Hypothalamus (tissue), 51 donors: ENCODE measurements around the gene SIGLEC8.
"Not testable (repeated sequence)": the region's sequence is repeated elsewhere in the genome, so short reads cannot be mapped to it uniquely, and the experiment has no call there.

Experiments
- DNase-seq, 51 donors: peaks; one replicate each; lab custom pipeline; 2025; lab: John Stamatoyannopoulos, UW

The SIGLEC8 gene

DNA sequence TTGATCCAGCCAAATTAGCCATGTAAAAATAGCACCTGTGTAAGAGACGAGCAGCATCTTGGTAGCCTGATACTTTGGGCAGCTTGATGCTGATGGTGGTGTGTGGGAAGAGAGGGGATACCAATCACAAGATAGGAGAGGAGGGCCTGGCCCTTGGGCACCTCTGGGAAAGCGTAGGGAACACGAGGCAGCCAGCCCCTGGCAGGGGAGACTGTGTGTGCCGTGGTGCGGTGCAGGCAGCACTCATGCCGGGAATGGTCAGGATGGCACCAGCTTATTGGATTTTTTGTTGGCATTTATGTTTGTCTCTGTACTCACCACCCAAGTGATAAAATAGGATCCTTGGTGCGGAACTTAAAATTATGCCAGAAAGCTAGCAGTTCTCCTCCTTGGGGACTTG, 10.2 kb downstream of the SIGLEC8 start:
- no peak for DNase-seq

DNA sequence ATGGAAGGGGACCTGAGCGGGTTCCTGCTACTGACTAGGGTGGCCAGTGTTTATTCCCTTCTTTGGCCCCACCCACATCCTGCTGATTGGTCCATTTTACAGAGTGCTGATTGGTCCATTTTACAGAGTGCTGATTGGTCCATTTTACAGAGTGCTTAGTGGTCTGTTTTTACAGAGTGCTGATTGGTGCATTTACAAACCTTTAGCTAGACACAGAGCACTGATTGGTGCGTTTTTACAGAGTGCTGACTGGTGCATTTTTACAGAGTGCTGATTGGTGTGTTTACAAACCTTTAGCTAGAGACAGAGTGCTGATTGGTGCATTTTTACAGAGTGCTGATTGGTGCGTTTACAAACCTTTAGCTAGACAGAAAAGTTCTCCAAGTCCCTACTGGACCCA, 10.7 kb downstream of the SIGLEC8 start:
- not testable (repeated sequence) for DNase-seq

DNA sequence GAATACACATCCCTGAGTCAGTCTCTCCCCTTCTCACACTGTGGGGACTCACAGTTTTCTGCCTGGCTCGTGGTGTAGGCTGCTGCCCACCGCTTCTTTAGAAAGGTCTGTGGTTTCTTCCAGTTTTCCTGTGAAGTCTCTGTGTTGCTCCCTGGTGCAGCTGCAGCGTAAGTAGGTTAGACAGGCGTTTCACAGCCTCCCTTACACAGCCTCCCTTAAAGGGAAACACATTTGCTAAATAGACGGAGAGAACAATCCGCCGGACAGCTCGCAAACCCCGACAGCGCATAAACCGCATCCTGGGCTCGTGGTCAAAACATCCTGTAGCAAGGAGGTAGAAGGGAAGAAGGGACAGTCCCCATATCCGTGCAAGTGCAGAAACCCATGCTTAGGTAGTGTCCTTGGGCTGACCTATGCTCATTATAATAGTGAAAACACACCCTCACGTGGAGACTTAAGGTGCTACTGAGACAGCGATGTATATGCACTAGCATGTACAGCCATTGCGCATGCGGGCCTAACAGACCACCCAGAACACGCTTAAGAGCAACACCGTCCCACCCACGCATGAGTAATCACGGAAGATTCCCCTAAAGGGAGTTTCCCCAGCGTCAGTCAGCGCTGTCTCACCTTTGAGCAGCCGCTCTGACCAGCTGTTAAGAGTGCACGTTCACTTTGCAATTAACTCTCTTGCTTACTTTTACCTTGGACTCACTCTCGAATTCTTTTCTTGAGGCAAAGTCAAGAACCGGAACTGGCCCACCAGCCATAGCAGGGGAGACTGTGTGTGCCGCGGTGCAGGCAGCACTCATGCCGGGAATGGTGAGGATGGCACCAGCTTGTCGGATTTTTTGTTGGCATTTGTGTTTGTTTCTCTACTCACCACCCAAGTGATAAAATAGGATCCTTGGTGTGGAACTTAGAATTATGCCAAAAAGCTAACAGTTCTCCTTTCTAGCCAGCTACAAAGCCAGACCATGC, 16.6 kb downstream of the SIGLEC8 start:
- DNase-seq = no peak

DNA sequence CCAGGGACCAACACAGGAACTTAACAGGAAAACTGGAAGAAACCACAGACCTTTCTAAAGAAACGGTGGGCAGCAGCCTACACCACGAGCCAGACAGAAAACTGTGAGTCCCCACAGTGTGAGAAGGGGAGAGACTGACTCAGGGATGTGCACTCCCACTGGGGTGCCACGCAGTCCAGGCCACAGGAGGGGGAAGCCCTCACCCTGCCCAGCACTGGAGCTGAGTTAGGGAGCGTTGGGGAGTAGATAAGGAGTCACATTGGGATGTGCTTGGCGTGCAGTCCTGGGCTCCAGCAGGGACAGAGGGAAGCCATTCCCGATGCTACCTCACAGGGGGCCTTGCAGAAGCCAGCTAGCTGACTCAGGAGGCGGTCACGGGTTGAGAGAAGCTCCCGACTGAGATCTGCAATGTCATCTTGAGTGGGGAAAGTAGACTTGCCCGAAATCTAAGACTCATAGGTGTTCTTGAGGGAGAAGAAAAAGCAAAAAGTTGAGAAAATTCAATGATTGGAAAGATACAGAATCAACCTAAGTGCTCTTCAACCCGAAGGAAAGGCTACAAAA, 17.3 kb downstream of the SIGLEC8 start:
- DNase-seq = no peak

DNA sequence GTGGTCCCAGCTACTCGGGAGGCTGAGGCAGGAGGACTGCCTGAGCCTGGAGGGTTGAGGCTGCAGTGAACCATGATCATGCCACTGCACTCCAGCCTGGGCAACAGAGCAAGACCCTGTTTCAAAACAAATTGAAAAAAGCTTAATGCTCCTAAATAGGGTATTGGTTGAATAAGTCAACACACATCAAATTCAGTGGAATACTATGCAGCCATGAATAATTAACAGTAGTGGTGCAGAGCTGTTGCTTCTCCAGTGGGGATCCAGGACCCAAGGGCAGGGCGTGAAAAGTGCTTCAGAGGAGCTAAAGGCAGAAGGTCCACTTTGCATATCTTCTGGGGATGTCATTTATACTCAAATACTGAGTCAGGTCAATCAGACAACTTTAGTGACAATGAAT, 18.2 kb downstream of the SIGLEC8 start:
- no peak for DNase-seq

DNA sequence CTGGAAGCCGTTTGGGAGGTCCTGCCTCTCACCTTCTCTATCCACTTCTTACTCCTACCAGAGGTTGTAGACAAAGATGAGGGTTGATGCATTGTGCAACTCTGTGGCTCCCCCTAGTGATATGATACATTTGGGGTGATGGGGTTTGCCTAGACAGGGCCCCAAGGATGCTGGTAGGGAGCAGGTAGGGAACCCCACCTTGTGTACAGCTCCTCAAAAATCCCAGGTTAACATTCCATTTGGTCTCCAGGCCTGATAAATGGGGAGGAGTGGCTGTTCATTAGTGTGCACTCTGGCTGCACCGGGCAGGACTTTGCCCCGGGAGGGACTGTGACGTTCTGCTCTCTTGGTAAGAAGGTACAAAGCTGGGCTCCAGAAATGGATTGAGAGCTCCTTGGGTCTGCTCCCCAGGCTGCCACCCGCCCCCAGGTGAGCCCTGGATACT, 19.2 kb downstream of the SIGLEC8 start:
- DNase-seq = no peak

DNA sequence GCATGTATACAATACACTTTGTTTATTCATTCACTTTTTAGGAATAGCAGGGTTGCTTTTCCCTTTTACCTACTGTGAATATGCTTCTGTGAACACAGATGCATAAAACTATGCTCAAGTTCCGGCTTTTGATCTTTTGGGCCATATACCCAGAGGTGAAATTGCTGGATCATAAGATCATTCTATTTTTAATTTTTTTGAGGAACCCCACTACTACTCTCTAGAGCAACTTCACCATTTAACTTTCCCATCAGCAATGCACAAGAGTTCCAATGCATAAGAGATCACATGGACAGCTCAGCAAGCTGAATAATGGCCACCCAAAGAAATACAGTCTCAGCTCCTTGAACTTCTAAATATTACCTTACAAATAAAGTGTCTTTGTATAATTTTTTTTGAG, 23.8 kb downstream of the SIGLEC8 start:
- DNase-seq = no peak

DNA sequence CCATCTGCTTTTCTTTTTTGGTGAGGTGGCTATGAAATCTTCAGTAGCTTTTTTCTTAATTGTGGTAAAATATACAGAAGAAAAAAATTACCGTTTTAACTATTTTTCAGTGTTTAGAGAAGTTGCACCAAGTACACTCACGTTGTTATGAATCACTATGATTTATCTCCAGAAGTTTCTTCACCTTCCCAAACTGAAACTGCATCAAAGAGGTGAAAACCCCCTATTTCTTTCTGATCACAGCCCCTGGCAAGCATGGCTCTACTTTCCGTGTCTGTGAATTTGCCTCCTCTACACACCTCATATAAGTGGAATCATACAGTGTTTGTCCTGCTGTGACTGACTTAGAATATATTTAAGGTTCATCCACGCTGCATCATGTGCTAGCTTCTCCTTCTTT, 25.2 kb downstream of the SIGLEC8 start:
- DNase-seq = no peak

DNA sequence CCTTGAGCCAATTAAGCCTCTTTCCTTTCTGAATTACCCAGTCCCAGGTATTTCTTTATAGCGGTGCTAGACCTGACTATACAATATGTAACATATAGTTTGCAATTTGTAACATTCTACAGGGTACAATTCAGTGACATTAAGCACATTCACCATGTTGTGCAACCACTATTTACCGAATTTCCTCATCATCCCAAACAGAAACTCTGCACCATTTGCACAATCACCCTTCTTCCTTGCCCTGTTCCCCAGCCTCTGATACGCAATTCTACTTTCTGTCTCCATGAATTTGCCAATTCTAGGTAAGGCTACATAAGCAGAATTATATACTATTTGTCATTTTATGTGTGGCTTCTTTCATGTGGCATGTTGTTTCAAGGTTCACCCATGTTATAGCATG, 27.1 kb downstream of the SIGLEC8 start:
- DNase-seq = no peak

DNA sequence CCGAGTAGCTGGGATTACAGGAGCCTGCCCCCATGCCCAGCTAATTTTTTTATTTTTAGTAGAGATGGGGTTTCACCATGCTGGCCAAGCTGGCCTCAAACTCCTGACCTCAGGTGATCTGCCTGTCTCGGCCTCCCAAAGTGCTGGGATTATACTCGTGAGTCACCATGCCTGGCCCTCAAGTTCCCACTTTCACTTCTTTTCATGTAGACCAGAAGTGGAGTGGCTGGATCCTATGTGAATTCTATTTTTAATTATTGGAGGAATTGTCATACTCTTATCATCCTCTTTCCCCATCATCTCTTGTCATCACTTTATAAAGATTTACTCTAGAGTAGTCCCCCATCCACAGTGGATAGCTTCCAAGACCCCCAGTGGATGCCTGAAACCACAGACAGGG, 28.0 kb downstream of the SIGLEC8 start:
- no peak for DNase-seq

DNA sequence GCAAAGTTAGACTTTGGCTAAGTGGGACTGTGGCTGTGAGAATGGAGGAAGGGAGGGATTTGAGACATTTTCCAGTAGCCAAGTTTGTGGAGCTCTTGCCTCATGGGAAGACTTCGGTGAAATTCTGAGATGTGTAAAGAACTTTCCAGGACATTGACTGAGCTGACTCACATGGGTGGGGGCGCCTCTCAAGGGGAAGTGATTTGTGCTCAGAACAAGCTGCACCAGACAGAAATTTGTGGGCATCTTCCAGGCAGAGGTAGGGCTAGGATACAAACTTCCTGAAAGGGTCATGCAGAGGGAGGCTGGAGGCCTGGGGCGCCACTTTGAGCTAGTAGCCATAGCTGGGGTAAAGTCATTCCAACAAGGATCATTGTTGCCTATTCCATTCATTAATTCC, 31.1 kb downstream of the SIGLEC8 start:
- peak in 1 of 51 donors; percentile 17 for DNase-seq

DNA sequence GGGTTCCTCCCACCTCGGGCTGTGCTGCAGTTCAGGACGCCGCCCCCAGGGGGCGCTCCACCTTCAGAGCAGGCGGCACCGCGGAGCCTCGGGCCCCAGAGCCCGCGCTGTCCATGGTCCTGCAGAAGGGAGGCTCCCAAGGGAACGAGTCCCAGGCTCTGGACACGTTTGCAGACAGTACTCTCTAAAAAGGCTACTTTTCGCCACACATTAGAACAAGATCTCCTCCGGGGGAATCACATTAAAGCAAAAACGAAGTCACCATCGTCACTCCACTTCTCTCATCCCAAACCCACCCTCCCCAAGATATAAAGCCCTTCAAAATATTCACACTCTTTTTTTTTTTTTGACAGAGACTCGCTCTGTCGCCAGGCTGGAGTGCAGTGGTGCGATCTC, 36.2 kb downstream of the SIGLEC8 start:
- DNase-seq = peak in 46 of 51 donors; percentile 5 to 82 (median 40)

DNA sequence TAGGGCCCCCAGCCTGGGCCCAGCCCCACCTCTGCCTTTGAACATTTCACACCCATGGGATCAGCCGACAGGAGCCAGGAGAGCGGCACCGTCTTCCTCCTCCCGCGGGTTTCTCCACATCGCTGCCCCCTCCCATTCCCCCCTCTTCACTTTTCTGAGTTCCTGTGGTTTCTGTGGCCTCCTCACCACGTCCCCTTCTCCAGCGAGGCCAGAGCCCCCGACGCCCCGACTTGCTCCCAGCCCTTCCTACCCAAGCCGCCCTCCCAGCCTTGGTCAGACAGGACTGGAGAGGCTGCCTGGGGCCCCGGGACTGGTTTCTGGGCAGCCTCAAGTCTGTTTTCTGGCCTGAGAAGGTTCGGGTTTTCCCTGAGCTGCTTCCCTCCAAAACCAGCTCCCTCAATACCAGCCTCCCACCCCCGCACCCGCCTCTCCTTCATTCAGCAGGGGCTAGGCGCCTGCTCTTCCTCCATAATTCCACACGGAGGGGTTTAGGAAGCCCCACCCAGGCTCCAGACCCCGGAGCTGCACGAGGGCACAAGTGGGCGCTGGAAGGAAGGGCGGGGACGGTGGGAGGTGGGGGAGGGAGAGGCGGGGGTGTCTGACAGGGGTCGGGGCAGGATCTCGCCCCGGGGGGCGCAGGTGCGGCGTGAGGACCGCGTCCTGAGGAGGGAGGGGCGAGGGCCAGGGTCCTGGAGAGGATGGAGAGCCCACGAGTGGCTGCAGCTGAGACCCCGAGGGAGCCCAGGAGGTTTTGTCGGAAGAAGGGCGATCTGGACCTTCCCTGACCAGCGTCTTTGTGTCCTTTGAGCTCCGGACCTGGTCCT, 36.8 kb downstream of the SIGLEC8 start:
- no peak for DNase-seq

DNA sequence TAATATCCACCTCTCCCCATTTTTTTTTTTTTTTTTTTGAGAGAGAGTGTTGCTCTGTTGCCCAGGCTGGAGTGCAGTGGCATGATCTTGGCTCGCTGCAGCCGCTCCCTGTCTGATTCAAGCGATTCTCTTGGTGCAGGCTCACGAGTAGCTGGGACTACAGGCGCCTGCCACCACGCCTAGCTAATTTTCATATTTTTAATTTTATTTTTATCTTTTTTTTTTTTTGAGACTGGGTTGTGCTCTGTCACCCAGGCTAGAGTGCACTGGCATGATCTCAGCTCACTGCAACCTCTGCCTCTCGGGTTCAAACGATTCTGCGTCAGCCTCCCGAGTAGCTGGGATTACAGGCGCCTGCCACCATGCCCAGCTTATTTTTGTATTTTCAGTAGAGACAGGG, 37.7 kb downstream of the SIGLEC8 start:
- not testable (repeated sequence) for DNase-seq

DNA sequence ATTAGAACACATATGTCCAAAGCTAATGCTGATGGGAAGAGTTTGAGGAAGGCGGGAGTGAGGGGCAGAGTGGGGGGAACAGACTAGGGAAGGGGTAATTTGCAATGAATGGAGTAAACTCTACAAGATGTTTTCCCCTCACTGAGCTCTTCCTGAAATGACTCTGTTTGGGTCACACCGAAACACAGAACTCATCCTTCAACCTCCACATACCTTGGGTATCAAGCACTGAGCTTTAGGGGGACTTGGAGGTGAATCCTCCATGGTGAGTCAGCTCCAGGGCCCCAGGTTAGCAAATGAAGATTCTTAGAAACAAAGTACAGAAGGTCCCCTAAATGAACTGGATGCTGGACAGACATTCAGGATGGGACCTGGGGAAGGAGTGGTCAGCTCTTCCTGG, 39.5 kb downstream of the SIGLEC8 start:
- DNase-seq = no peak

DNA sequence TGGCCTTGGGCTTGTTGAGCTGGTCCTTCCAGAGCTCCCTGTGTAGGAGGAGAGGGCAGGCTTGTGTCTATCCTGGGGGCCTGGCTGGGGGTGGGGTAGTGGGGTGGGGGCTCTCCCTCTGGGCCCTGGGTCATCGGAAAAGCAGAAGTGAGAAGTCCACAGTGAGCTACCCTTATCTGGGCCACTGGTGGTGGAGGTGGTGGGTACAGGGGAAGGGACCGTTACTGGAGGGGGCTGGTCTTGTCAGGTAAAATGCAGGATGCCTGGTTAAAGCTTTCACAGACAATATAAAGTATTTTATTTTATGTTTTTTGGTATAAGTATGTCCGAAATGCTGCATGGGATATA, 40.5 kb downstream of the SIGLEC8 start:
- no peak for DNase-seq

DNA sequence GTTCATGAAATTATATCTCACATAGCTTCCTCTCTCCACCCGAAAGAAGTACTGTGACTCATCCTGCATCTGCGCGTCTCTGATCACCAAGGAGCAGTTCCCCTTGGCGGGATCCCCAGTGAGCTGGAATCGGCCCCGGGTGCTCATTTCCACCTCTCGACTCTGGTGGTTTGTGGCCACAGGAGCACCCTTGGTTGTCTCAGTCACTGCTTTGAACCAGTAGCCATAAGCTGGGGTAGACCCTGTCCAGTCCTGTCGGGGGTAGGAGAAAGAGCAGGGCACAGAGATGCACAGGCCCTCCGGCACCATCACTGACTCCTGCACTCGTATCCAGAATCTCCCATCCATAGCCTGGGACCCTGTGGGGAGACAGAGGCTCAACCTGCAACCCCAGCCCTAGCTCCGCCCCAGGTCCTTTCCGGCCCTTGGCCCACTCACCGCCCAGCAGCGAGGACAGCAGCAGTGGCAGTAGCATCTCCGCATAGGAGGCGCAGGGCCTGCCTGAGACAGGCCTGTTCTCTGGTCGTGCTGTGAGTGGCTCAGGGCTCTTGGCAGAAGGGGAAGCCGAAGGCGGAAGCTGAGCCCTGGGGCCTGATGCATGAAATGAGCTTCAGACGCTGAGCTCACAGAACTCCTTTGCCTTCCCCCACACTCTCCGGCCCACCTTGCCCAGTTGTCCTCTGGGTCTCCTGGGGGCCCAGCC, 41.0 kb downstream of the SIGLEC8 start, which contains the start of gene SIGLEC10:
Gene SIGLEC10 (minus strand): TSS at position 536 of the 703 bp plus-strand sequence. CDS start 61 bp downstream, at position 475.
- peak in 20 of 51 donors; percentile 1 to 34 (median 16) for DNase-seq

DNA sequence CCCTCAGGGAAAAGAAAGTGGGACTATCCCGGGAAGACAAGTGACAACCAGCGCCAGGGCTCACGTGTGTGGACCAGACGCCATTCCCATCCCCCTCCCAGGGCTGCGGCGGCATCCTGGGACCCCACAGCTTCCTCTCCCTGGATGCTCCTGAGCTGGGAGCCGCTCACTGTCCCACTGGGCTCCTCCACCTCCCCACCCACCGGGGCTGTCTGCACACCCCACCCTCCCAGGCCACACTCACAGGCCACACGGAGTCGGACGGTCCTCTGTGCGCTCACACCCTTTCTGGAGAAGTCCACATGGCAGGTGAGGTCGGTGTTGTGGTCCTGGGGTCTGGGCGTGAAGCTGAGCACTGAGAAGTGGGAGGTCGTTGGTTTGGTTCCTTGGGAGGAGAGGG, 41.8 kb downstream of the SIGLEC8 start:
- not testable (repeated sequence) for DNase-seq

DNA sequence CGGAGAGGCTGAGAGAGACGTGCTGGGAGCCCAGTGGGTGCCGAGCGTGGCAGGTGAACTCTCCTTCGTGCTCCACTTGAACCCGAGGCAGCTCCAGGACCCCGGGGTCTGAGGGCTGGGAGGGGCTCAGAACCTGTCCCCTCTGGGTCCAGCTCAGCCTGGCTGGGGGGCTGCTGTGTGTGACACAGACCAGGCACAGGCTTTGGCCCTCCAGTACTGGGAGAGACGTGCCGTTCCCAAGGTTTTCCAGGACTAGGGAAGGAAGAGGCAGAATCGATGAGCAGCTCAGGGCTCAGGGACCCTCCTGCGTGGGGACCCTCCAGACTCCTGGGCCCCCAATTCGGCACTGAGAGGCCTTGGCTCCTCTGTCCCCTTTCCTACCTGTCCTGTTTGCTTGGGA, 43.1 kb downstream of the SIGLEC8 start:
- DNase-seq = no peak

DNA sequence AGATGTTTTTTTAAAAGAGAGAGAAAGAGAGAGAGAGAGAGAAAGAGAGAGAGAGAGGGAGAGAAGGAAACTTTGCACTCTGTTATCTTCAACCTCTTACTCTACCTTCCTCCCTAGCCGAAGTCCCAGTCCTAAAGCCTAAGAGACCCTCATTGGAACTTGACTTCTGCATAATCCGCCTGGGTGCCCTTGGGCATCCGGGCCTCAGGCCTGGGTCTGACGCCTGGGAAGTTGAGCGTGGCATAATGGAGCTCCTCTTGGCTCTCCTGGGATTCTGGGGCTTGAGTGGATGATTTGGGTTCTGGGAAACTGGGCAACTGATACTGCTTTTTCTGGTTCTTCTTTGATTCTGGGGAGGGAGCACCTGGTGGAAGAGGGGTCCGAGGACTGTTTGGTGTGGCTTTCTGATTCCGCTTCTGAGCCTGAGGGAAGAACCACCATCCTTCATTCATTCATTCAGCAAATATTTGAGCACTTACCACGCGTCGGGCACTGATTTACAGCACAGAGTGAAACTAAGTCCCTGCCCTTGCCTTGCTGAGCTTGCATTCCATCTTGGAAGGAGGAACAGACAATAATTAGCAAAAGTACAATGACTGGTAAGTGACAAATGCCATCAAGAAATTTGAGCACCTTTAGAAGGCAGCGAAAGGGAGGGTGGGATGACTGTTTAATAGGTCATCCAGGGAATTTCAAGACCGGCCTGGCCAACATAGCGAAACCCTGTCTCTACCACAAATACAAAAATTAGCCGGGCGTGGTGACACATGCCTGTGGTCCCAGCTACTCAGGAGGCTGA, 47.1 kb downstream of the SIGLEC8 start:
- no peak for DNase-seq
